ENCODE data around the gene NOC3L. TPM values are rescaled to one million over a fixed set of nuclear protein-coding genes. Genes with fewer than 3 reads are reported as not detected.

Gene NOC3L
- total RNA-seq, 1 donor from 2014 or later = 25.7 TPM

DNA sequence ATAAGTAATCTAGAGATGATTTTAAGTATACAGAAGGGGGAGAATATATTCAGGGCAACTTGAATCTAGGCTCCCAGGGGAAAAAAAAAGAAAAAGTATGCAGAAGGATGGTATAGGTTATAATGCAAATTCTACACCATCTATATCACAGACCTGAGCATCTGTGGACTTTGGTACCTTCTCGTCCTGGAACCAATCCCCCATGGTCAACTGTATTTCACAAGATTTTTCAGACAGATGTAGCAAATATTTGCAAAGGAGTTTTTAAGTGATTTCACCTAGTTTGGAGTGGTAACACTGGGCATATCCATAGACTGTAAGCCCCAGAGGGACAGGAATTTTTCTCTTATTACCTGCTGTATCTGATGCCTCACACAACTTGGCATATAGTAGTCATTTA lies 58.8 kb downstream of the NOC3L start:
- DNase-seq (ENCODE audit: low read depth, low spot score) = no peak

DNA sequence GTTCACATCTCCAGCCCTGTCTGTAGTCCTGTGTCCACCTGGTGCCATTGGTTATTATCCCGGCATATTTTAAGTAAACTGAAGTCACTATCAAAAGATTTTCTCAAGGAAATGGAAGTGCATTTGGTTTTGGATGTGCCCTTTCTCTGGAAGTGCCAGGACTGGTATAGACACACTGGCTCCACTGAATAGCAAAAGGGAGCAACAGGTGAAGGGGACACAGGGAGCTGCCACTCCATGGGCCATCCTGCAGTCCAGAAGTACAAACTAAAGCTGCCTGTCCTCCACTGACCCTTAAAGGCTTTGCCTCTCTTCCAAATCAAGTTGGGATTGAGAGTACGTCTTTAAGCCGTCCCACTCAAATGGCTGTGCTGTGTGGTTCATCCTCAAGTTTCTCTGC lies 62.7 kb downstream of the NOC3L start:
- DNase-seq (ENCODE audit: low read depth, low spot score) = no peak

DNA sequence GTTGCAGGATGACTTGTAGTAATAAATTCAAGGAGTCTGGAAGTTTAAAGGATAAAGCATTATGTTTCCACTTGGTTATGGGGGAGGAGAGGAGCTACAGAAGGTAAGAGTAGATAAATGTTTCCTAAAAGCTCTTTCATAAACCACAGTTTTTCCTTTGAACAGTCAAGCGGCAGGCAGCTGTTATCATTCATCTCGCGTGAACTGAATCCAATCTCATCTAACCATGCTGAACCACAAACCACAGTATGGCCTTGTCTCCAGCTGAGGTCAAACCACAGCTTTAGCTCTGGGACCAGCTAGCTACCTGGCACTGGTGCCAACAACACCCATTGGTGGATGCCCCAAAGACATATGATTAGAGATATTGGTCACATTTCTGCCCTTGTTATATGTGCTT lies 63.3 kb downstream of the NOC3L start:
- DNase-seq (ENCODE audit: low read depth, low spot score) = no peak

DNA sequence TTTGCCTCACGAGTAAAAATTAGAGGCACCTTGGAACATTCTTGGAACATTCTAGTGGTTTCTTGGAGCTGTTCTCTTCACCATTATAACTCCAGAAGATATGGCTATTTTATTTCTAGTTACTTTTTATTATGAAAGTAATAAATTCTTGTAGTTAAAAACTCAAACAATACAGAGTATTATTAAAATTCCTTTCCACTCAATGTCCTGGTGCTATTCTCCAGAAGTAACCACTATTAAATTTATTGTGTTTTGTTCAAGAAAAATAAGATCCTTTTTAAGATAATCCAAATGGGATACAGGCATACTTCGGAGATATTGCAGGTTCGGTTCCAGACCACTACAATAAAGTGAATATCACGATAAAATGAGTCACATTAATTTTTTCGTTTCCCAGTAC lies 68.6 kb downstream of the NOC3L start:
- DNase-seq (ENCODE audit: low read depth, low spot score) = no peak

DNA sequence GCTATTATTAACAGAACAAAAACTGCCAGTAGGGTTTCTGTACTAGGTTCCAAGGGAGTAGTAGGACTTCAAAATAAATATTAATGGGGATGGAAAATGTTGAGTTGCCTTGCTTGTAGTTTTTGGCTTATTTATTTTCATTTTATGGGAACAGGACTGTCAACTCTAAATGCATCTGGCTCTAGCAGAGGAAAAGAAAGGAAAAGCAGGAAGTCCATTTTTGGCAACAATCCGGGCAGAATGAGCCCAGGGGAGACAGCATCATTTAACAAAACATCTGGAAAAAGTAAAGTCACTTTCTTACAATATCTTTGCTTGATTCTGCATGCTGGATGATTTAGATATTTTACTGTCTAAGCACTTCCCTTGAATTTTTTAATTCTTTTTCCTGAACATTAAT lies 69.4 kb downstream of the NOC3L start:
- no peak for DNase-seq (ENCODE audit: low read depth, low spot score)

DNA sequence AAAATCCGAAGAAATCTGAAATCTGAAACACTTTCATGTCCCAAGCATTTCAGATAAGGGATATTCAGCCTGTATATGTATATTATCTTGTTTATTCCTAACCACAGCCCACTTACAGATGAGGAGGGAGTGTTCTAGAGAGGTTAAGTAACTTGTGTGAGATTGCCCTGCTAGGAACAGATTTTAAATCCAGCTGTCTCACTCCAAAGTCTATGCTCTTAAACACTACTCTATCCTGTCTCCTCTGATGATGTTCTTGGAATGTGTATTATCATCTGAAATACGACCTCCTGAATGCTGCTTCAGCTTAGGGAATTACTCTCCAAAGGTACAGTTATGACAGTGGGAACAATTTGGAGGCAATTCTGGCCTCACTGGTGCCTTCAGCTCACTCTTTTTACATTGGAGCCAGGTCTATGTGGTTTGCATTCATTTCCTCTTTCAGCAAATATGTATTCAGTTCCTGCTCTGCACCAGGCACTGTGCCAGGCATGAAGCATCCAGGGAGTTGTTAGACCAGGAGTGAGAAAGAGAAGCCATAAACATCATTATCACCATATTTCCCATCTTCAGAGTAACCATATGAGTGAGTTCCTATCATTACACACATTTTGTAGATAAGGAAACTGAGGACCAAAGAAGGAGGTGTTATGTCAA lies 70.2 kb downstream of the NOC3L start:
- DNase-seq (ENCODE audit: low read depth, low spot score) = no peak

DNA sequence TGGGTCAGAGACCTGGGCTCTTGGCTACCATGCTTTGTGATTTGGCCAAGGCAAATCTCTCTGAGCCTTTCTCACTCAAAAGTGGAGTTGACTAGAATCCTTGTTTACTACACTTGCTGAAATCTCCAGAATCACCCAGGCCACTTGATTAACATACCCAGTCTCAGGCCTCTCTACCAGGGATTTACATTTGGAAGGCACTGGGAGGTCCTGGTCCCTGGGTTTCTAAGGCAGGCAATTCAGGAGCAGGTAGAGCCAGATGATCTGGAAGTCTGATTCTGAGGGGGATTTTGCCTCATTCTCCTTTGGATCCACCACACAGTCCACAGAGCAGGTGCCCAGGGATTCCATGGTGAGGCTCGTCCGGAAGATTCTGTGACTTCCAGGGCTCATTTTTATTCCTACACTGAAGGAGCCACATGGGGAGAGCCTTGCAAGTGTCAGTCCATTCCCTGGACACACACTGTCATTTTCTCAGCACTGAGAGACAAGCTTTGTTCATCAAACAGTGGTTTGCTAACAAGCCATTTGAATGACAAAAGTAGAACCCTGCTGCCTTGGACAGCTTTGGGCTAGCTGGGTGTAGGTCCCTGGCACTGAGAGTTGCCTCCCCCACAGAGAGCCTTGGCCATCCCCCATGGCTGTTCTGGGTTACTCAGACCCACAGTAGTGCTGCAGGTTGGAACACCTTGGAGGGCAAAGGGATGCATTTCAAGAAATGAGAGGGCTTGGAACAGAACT lies 74.2 kb downstream of the NOC3L start:
- DNase-seq (ENCODE audit: low read depth, low spot score) = no peak

DNA sequence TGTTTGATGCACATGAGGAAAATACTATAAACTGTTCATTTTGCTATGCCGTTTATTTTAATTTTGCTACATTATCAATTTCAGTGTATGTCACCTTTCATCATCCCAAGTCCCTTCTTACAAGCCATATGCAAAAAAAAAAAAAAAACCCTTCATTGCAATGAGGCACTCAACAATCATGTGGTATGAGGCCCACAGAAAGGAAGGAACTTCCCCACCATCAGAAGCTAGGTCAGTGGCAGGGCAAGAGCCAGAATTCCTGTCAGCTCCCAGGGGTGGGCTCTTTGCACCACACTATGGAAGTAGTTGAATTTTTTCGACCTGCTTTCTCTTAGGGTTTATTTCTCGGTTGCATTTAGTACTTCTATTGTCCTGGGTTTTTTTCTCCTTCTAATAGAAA lies 75.4 kb downstream of the NOC3L start:
- peak; percentile 10 for DNase-seq (ENCODE audit: low read depth, low spot score)

DNA sequence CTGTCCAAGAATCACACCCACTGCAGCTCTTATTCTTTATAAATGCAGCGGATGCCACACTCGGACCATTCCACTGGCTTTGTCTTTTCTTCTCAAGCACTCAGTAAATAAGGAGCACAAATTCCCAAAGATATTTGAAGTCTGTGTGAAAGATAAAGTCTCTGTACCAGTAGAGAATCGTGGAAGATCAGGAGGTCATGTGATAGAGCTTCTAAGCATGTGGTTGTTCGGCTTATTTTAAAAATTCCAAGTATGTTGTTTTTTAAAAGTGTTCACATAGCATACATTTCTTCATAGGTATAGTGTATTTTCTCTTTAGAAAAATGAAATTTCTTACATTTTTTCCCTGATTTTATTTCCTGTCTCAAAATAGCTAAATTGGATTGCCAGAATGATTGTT lies 75.8 kb downstream of the NOC3L start:
- DNase-seq (ENCODE audit: low read depth, low spot score) = no peak

DNA sequence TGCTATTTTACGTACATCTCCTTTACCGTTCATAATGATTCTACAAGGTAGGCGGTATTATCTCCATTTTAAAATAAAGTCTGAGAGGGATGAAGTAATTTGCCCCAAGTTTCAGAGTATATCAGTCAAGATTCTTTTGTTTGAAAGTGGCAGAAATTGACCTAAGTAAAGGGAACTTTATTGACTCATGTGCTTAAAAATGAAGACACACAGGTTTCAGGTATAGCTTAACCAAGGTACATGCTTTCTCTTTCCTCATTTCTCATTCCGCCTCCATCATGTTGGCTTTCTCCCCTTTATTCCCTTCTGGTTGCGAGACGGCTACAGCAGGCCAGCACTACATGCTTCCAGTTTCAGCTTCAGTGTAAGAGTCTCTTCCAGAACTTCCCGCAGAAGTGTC lies 77.5 kb downstream of the NOC3L start:
- no peak for DNase-seq (ENCODE audit: low read depth, low spot score)

Other genes starting within 250 kb of the NOC3L start
- gene TBC1D12, start 39.6 kb upstream of the NOC3L start, total RNA-seq = 12.7 and 13.4 TPM in 2 replicates
- gene HELLS, start 182.8 kb upstream of the NOC3L start, total RNA-seq = 44.5 and 69.5 TPM in 2 replicates